Measurements from ENCODE around the gene LDHD. TPM values are rescaled to one million over a fixed set of nuclear protein-coding genes. Genes with fewer than 3 reads are reported as not detected.

The LDHD gene
- total and polyA plus RNA-seq, 10 of the 15 experiments (the other 5 are each of a cell fraction or from before 2014, with no cell fraction given), result 0.10 to 0.12 TPM; not detected in 8

DNA sequence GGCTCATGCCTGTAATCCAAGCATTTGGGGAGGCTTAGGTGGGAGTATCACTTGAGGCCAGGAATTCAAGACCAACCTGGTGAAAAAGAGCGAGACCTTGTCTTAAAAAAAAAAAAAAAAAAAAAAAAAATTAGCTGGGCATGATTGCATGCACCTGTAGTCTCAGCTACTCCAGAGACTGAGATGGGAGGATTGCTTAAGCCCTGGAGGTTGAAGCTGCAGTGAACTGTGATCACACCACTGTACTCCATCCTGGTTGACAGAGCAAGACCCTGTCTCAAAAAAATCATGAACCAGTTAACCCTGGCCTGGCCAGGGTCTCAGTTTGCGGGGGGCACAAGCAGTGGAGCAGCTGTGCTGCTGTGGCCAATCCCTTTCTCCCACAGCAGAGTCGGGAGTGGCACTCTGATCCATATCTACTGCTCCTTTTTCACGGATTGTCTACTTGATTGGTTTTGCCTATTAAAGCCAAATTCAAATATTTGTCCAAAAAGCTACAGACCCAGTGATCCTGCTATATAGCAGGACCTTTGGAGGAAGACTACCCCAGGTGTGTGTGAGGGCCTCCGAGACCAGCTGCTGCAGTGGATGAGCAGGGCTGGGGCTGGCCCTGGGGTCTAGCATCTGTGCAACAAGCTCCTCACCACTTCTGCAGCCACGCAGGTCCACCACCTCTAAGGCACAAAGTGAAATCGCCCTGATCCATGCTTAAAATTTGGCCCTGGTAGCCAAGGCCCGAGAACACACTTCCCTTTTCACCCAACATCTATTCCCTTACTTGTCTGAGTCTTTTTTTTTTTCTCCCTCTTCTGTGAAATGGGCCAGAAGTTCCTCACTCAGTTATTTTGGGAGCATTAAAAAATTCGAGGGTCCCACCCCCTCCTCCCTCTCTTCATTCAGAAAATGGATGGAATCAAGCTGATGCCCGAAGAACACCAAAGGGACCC lies 48.2 kb downstream of the LDHD start:
- no TSS peak for BruUV-seq (replicated peaks)
- RAD21 ChIA-PET (ENCODE audit: unreplicated experiment), result interaction anchor here (0.7 kb wide), 1 partner anchor 195 kb away, joined by 3 read pairs; no protein-coding TSS in a partner anchor
- in situ Hi-C loops (cut with MboI), result no loop called here
- TF ChIP-seq ZBTB33 (IDR thresholded peaks at IDR 0.05), result no peak
- no peak for TF ChIP-seq ASH2L (IDR thresholded peaks at IDR 0.05; ENCODE audit: borderline replicate concordance, low read depth)
- TF ChIP-seq, protein P1, sequence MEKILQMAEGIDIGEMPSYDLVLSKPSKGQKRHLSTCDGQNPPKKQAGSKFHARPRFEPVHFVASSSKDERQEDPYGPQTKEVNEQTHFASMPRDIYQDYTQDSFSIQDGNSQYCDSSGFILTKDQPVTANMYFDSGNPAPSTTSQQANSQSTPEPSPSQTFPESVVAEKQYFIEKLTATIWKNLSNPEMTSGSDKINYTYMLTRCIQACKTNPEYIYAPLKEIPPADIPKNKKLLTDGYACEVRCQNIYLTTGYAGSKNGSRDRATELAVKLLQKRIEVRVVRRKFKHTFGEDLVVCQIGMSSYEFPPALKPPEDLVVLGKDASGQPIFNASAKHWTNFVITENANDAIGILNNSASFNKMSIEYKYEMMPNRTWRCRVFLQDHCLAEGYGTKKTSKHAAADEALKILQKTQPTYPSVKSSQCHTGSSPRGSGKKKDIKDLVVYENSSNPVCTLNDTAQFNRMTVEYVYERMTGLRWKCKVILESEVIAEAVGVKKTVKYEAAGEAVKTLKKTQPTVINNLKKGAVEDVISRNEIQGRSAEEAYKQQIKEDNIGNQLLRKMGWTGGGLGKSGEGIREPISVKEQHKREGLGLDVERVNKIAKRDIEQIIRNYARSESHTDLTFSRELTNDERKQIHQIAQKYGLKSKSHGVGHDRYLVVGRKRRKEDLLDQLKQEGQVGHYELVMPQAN (conservative IDR thresholded peaks at IDR 0.05), result no peak
- TF ChIP-seq, protein P2, sequence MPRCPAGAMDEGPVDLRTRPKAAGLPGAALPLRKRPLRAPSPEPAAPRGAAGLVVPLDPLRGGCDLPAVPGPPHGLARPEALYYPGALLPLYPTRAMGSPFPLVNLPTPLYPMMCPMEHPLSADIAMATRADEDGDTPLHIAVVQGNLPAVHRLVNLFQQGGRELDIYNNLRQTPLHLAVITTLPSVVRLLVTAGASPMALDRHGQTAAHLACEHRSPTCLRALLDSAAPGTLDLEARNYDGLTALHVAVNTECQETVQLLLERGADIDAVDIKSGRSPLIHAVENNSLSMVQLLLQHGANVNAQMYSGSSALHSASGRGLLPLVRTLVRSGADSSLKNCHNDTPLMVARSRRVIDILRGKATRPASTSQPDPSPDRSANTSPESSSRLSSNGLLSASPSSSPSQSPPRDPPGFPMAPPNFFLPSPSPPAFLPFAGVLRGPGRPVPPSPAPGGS (IDR thresholded peaks at IDR 0.05; ENCODE audit: borderline replicate concordance, insufficient read depth, low read depth, low read length, poor library complexity, severe bottlenecking), result no peak
- TF ChIP-seq CEBPZ (IDR thresholded peaks at IDR 0.05; ENCODE audit: low read depth, low read length), result no peak
- no peak for TF ChIP-seq ZNF217 (IDR thresholded peaks at IDR 0.05)
- TF ChIP-seq WRNIP1 (IDR thresholded peaks at IDR 0.05; ENCODE audit: borderline replicate concordance, low read depth, low read length), result no peak
- TF ChIP-seq CTCF (IDR thresholded peaks at IDR 0.05 in 2 of 3, conservative IDR thresholded peaks at IDR 0.05 in 1 of 3; ENCODE audit: control insufficient read depth in 2 of 3, extremely low read depth in 1 of 3, insufficient read depth in 1 of 3, low read depth in 3 of 3, low read length in 3 of 3), result no peak
- no peak for TF ChIP-seq FOXK2 (IDR thresholded peaks at IDR 0.05)

More for the DNA sequence above, 48.2 kb downstream of the LDHD start:
- FAIRE-seq (no peak), ATAC-seq (no peak), DNase-seq (ENCODE audit: low read depth, low spot score) (no peak)
- 72% methylated on average over 9 of the region's 10 CpGs for WGBS (ENCODE audit: insufficient coverage, insufficient replicate concordance, low lambda C conversion rate, missing lambda C conversion rate)
- POLR2A ChIA-PET, result interaction anchor here (0.7 kb wide), 1 partner anchor 33 kb away, joined by 3 read pairs; no protein-coding TSS in a partner anchor
- Histone ChIP-seq H3K36me3 (ENCODE audit: control insufficient read depth in 2 of 2, insufficient read depth in 2 of 2, low read length in 1 of 2) (no peaks in the 10 kb centered on the region), H3K4me1 (ENCODE audit: control insufficient read depth, insufficient read depth, low read length) (peaks cover 10% of the 10 kb centered on the region), H3K79me2 (ENCODE audit: control insufficient read depth, insufficient read depth, low read length) (no peaks in the 10 kb centered on the region; the same call in none of the 2 replicates), H3K4me3 (no peak overlapping the region), H2AFZ (ENCODE audit: control insufficient read depth, low read depth, low read length) (no peak overlapping the region), H3K4me2 (ENCODE audit: control insufficient read depth, insufficient read depth) (no peak overlapping the region), H3K27ac (ENCODE audit: control insufficient read depth, insufficient read depth) (no peak overlapping the region), H3K9me3 (replicated peaks; ENCODE audit: control insufficient read depth, insufficient read depth, low read length) (no peaks in the 10 kb centered on the region), H4K20me1 (ENCODE audit: control insufficient read depth, insufficient read depth) (no peaks in the 10 kb centered on the region), H3K27me3 (replicated peaks in 1 of 2; ENCODE audit: control insufficient read depth in 2 of 2, insufficient read depth in 2 of 2, low read length in 1 of 2) (no peaks in the 10 kb centered on the region), H3K9ac (ENCODE audit: control insufficient read depth, insufficient read depth, low read length) (no peak overlapping the region)
- CTCF ChIA-PET, result interaction anchor here (1.0 to 1.9 kb wide), 2 partner anchors 10 to 70 kb away, joined by 3 to 6 read pairs; partner anchors contain the start of gene ZNRF1
- intact Hi-C loops (cut with micrococcal nuclease; ENCODE audit: unreplicated experiment), result no loop called here
- SMC1A ChIA-PET (ENCODE audit: uncharacterized antibody, unreplicated experiment), result interaction anchor here (1.0 kb wide), 1 partner anchor 110 kb away, joined by 3 read pairs; no protein-coding TSS in a partner anchor
